Stimulated activated CD4-positive, alpha-beta T cell treated with anti-CD3 and anti-CD28 coated beads, Interleukin-12 subunit alpha, Interleukin-12 subunit beta, amount 100 ng/mL, for 48 hours (primary cell): ENCODE data around the gene CLDN16.

Experiments
- DNase-seq, 3 donors: peaks; one replicate each; pipeline ENCODE4 v3.0.0-alpha.2; 2020; ENCODE audit warnings: low read depth in 2 of 3, low spot score in 1 of 3

The CLDN16 gene

GRCh38 chr3:190435618-190436017 lies 47.7 kb downstream of the CLDN16 start:
- DNase-seq: no peak

DNA sequence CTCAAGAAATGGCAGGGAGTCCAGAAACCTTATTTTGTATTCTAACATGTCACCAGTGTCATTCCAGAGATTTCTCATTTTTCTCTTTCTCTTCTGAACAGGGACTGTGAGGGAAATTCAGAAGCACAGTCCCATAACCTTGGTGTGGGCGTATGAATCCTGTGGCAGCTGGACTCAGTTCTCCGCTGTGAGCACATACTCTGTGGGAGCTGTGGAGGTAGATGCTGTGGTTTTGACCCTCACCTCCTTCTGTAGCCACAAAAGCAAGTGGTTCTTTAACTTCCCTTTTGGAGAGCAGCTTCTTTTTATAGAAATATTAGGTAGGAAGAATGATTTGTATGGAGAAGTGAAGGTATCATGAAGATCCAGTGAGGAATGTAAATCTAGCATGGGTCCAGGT lies 48.4 kb downstream of the CLDN16 start:
- DNase-seq: no peak

GRCh38 chr3:190442240-190442639 lies 54.3 kb downstream of the CLDN16 start:
- no peak for DNase-seq

DNA sequence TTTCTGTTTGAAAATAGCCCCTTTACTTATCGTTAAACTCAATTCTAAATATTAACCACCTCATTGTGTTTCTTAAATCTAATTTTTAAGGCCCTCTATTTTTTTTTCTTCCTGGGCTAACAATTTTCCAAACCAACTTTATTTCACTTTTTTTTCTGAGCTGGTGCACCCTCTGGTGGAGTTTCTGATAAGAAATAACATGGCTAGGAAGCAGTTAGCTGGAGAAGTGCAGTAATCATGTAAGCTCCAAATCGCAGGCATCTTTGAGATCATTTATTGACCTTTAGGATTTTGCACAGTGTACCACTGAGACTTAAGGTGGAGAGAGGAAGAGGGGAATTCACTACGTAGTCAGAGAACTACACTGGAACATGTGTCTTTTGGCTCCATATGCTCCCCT lies 55.3 kb downstream of the CLDN16 start:
- no peak for DNase-seq

- no peak for DNase-seq
Measured at GRCh38 chr3:190444006-190444405, 56.0 kb downstream of the CLDN16 start.

DNA sequence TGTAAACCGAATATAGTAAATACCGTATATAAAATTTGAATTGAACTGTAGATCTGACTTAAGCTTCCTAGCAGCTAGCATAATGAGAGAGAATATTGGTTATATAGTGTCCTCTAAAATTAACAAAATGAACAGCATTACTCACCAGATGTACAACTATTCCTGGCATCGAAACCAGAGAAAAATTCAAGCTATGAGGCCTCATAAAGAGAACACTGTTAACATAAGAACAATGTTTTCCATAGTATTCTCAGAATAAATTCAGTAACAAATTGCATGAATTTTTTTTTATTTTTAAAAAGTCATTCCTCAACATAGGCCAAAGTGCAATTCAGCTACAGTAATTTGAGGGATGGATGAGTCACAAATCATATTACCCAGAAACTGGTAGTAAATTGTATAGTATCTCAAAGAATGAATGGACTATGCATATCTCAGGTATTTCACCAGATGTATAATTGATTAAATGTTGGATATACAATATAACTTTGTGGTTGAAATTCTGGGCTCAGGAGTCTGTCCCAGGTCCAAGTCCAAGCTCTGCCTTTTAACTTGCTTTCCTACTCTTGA lies 56.7 kb downstream of the CLDN16 start:
- DNase-seq: no peak

DNA sequence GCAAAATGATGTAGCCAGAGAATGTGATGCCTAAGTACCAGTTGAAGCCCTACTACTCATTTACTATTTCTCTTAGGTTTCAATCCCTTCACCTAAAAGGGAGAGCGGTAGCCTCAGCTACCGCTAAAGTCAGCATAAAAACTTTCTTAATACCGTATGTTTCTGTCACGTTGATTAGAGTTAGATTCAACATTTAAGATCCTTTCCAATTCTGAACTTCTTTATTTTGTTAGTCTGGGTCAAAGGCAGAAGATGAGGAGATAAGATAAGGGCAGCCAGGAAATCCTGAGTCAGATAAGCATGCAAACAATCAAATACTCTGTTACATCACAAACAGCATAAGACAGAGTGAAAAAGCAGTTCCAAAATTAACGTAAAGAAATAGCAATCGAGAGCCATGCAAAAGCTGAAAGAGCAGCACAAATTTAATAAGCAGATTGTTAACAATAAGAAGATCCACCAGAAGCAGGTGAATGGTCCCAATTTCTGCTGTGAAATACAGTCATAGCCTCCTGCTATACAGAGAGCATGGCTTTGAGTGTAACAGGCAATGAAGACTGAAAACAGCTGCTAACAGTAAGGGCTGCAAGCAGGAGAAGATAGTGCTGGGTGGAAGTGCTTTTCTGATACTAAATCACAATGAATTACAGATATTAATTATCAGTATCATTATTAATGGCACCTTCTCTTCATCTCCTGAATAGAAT lies 58.8 kb downstream of the CLDN16 start:
- DNase-seq: no peak

- DNase-seq: no peak
Measured at GRCh38 chr3:190448256-190448655, 60.3 kb downstream of the CLDN16 start.

GRCh38 chr3:190449801-190450200 lies 61.8 kb downstream of the CLDN16 start, which contains the start of gene TMEM207:
Gene TMEM207 (minus strand): TSS chr3:190449901. CDS start chr3:190449809, 92 bp downstream.
- no peak for DNase-seq

GRCh38 chr3:190455828-190456227 lies 67.9 kb downstream of the CLDN16 start:
- no peak for DNase-seq

- DNase-seq: no peak
Measured at GRCh38 chr3:190456770-190457169, 68.8 kb downstream of the CLDN16 start.

DNA sequence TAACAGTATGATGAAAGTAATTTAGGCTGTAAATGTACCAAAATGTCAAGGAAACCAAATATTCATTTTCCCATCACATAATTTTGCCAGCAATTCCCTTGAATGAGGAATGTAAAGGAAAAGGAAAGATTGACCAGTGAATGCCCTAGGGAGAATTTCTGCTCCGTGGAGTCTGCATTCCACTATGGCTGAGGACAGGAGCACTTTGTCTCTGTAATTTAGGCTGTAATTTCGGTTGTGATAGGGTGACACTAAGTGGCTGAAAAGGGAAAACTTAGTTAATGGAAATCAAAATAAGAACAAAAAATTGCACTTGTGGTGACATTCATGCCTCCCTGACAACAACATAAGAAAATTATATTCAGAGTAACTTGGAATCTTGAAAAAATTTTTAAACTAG lies 70.1 kb downstream of the CLDN16 start:
- no peak for DNase-seq
